Pericardium fibroblast (primary cell): ENCODE data around the gene POU2F1. TPM values are rescaled to one million over a fixed set of nuclear protein-coding genes. Genes with fewer than 3 reads are reported as not detected.

Experiments
- total RNA-seq: library from RNA; depleted of rRNA; stranded (reverse); fragments of >200 nt; gene quantifications from 2 replicates; pipeline ENCODE4 v1.2.3, GENCODE V29; 2015

POU2F1 gene
- 2.5 and 4.3 TPM in 2 replicates for total RNA-seq

DNA sequence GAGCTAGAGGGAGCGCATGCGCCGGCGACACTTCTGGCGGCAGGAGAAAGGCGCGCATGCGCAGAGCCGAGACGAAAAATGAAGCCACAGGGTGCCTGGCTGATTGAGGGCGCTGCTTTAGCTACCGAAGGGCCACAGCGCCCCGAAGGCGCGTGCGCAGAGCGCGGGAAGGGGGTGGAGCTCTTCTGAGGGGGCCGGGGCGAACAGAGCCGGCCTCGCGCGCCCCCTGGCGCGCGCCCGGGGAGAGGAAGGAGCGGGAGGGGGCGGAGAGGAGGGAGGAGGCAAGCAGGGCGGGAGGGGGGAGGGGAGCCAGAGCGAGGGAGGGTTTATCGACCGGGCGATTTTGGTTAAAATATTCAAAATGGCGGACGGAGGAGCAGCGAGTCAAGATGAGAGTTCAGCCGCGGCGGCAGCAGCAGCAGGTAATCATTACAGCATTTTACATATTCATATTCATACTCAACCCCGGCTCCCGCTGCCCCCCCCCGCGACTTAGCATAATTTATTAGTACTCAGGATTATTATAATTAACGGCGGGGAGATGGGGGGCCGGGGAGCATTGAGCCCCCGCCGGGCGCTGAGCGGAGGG lies at the start of gene POU2F1:
POU2F1 (plus strand) TSS at position 350 of the 589 bp plus-strand sequence; CDS start at position 362, 12 bp downstream.

Other genes starting within 250 kb of the POU2F1 start
- 0.09 TPM in 1 of 2 replicates, not detected in the other for gene ILDR2, start 245.3 kb upstream of the POU2F1 start, total RNA-seq
- gene MAEL, start 231.6 kb upstream of the POU2F1 start, total RNA-seq = not detected in 2 replicates
- gene GPA33, start 130.5 kb upstream of the POU2F1 start, total RNA-seq = not detected in 2 replicates
- gene STYXL2, start 126.8 kb upstream of the POU2F1 start, total RNA-seq = 0.51 TPM in 1 of 2 replicates, not detected in the other